HepG2 (cell line): ENCODE results near the gene DCST2. TPM values are rescaled to one million over a fixed set of nuclear protein-coding genes. Genes with fewer than 3 reads are reported as not detected.

Experiments used
- ATAC-seq: fragments of 200-7000 bp; cut with Tn5 transposase; 3 replicates; pipeline ENCODE4 v1.9.1; 2020; ENCODE audit warnings: mild to moderate bottlenecking, moderate library complexity
- BruUV-seq: library from RNA; stranded (reverse); fragments of 400-500 nt; replicated peaks from 2 replicates; lab custom pipeline; 2021; lab: Mats Ljungman, UMichigan
- CTCF ChIA-PET: fragments of 300-600 bp; formaldehyde crosslinking; extraction: SDS; loops from one replicate; lab custom pipeline; 2021; ENCODE audit warnings: low total read pairs, inconsistent platforms, low intra/inter-chr PET ratio; lab: Yijun Ruan, JAX
- POLR2A ChIA-PET: fragments of 350-600 bp; sonication (Branson Sonifier 250); formaldehyde crosslinking; loops from one replicate; lab custom pipeline; 2020; ENCODE audit warnings: antibody characterized with exemption, inconsistent platforms; lab: Yijun Ruan, JAX
- DNase-seq: peaks from one replicate; pipeline ENCODE4 v3.0.0-alpha.2; 2015; ENCODE audit warnings: low spot score
- FAIRE-seq: peaks from 3 replicates; lab custom pipeline; 2011; peaks lifted over from hg19 to GRCh38; lab: Jason Lieb, UNC
- H2AFZ ChIP-seq: one replicate; pipeline ENCODE4 v1.6.1; 2011; ENCODE audit warnings: low read length, inconsistent platforms
- H3K27ac ChIP-seq: fragments of 300-600 bp; 3 replicates; pipeline ENCODE4 v1.8.0; 2011; ENCODE audit warnings: mixed run types, mild to moderate bottlenecking, mixed read lengths, low read length, inconsistent platforms; ENCODE audit not compliant: insufficient read depth; ENCODE audit errors: extremely low read length
- H3K27me3 ChIP-seq, 2 experiments: fragments of 200-600 bp in 1 of 2; 2 replicates in 1 of 2; 3 replicates in 1 of 2; pipeline versions ENCODE4 v1.6.0 to v1.8.0; 2011; ENCODE audit warnings: low read length in 2 of 2, mild to moderate bottlenecking in 2 of 2, moderate library complexity in 2 of 2, inconsistent platforms in 1 of 2; ENCODE audit not compliant: insufficient read depth in 2 of 2, control insufficient read depth in 1 of 2
- H3K36me3 ChIP-seq, 2 experiments: fragments of 200-600 bp in 1 of 2; replicated peaks in 1 of 2; 2 replicates in 1 of 2; 3 replicates in 1 of 2; pipeline versions ENCODE4 v1.5.1 to v1.8.0; 2011; ENCODE audit warnings: low read length in 2 of 2, inconsistent platforms in 1 of 2; ENCODE audit not compliant: insufficient read depth in 2 of 2, control insufficient read depth in 1 of 2
- H3K4me1 ChIP-seq: 2 replicates; pipeline ENCODE4 v1.5.1; 2012; ENCODE audit warnings: low read length, inconsistent platforms; ENCODE audit not compliant: insufficient read depth
- H3K4me2 ChIP-seq: 2 replicates; pipeline ENCODE4 v1.6.0; 2011; ENCODE audit warnings: low read depth, low read length, inconsistent platforms
- H3K4me3 ChIP-seq, 3 experiments: fragments of 200-600 bp in 1 of 3; sonication (generic), shearing (Covaris generic) in 1 of 3; replicated peaks in 1 of 3; 2 replicates each; pipeline ENCODE4 v1.5.1; 2011 to 2016; ENCODE audit warnings: low read length in 3 of 3, inconsistent platforms in 2 of 3, low read depth in 2 of 3, mild to moderate bottlenecking in 2 of 3, control low read depth in 1 of 3, mixed read lengths in 1 of 3; ENCODE audit not compliant: insufficient read depth in 1 of 3
- H3K79me2 ChIP-seq: one replicate; pipeline ENCODE4 v1.6.1; 2011; ENCODE audit warnings: low read length, inconsistent platforms; ENCODE audit not compliant: insufficient read depth
- H3K9ac ChIP-seq: 2 replicates; pipeline ENCODE4 v1.6.0; 2011; ENCODE audit warnings: mild to moderate bottlenecking, low read depth, low read length, inconsistent platforms; ENCODE audit not compliant: insufficient read depth
- H3K9me3 ChIP-seq: 2 replicates; pipeline ENCODE4 v1.5.1; 2012; ENCODE audit warnings: mild to moderate bottlenecking, low read length
- H4K20me1 ChIP-seq: 2 replicates; pipeline ENCODE4 v1.6.0; 2011; ENCODE audit warnings: inconsistent platforms, mild to moderate bottlenecking, low read length, moderate library complexity; ENCODE audit not compliant: insufficient read depth
- ZBTB10 ChIP-seq: sonication (generic); formaldehyde crosslinking; IDR thresholded peaks from 2 replicates; pipeline ENCODE4 v1.4.0; 2020; ENCODE audit warnings: missing genetic modification reagents, borderline replicate concordance
- ZNF446 ChIP-seq: sonication (generic); formaldehyde crosslinking; IDR thresholded peaks from 2 replicates; pipeline ENCODE4 v1.5.0; 2020; ENCODE audit warnings: mild to moderate bottlenecking, missing genetic modification reagents
- ZNF563 ChIP-seq: sonication (generic); formaldehyde crosslinking; IDR thresholded peaks from 2 replicates; pipeline ENCODE4 v1.8.0; 2022; ENCODE audit warnings: mild to moderate bottlenecking, moderate library complexity, missing genetic modification reagents
- WGBS: methylation state at CpG from one replicate; pipeline ENCODE4 v1.1.6; 2017; ENCODE audit warnings: low lambda C conversion rate; 5-methylcytosine and 5-hydroxymethylcytosine counted together
- in situ Hi-C: cut with HindIII; loops from 2 replicates; pipeline ENCODE4 v1.10.0; 2017; ENCODE audit warnings: low pct_unique_long_range_greater_than_20kb; ENCODE audit not compliant: extremely low pct_ligation_motif_present
- intact Hi-C: fragments of 100-400 bp; cut with micrococcal nuclease; formaldehyde crosslinking; loops from one replicate; pipeline ENCODE4 v1.10.0; 2022; ENCODE audit not compliant: unreplicated experiment
- polyA plus RNA-seq, 8 experiments: library from polyadenylated mRNA; depleted of rRNA in 3 of 8; stranded (reverse) in 7 of 8; unstranded in 1 of 8; fragments of >200 nt; fragmentation: Illumina TruSeq in 4 of 8; extraction: Trizol in 4 of 8; gene quantifications; 2 replicates each; pipeline versions ENCODE4 v1.2.1 to v1.2.3, GENCODE V29; 2011 to 2016; ENCODE audit warnings: low read depth in 4 of 8, missing spikeins in 1 of 8, mixed read lengths in 1 of 8; ENCODE audit not compliant: insufficient read depth in 1 of 8
- total RNA-seq, 5 experiments: library from RNA; depleted of rRNA; stranded (reverse); fragments of >200 nt; fragmentation: Illumina TruSeq; extraction: Trizol; gene quantifications; 2 replicates each; pipeline ENCODE4 v1.2.3, GENCODE V29; 2016; ENCODE audit warnings: low read depth in 1 of 5
- TF ChIP-seq, protein P1 (sequence below): IDR thresholded peaks from 2 replicates; pipeline ENCODE4 v1.6.1; 2012; ENCODE audit warnings: low read length, improper control_type of control experiment

The DCST2 gene
- total and polyA plus RNA-seq, 2 of the 13 experiments (the other 11 are each of a cell fraction or from before 2014, with no cell fraction given) = 0.74 TPM; not detected in 1

GRCh38 chr1:154989195-154989860, 44.3 kb downstream of the DCST2 start:
- H3K36me3 ChIP-seq = peaks cover 5 to 18% of the 10 kb centered on the region in 2 experiments; a peak in 2 of 5 replicates
- H3K4me1 ChIP-seq = peaks cover 33% of the 10 kb centered on the region
- TF ChIP-seq ZBTB10 (CRISPR knock-in tag) (no peak), ZNF563 (CRISPR knock-in tag) (no peak), ZNF446 (no peak)
- TF ChIP-seq, protein P1, sequence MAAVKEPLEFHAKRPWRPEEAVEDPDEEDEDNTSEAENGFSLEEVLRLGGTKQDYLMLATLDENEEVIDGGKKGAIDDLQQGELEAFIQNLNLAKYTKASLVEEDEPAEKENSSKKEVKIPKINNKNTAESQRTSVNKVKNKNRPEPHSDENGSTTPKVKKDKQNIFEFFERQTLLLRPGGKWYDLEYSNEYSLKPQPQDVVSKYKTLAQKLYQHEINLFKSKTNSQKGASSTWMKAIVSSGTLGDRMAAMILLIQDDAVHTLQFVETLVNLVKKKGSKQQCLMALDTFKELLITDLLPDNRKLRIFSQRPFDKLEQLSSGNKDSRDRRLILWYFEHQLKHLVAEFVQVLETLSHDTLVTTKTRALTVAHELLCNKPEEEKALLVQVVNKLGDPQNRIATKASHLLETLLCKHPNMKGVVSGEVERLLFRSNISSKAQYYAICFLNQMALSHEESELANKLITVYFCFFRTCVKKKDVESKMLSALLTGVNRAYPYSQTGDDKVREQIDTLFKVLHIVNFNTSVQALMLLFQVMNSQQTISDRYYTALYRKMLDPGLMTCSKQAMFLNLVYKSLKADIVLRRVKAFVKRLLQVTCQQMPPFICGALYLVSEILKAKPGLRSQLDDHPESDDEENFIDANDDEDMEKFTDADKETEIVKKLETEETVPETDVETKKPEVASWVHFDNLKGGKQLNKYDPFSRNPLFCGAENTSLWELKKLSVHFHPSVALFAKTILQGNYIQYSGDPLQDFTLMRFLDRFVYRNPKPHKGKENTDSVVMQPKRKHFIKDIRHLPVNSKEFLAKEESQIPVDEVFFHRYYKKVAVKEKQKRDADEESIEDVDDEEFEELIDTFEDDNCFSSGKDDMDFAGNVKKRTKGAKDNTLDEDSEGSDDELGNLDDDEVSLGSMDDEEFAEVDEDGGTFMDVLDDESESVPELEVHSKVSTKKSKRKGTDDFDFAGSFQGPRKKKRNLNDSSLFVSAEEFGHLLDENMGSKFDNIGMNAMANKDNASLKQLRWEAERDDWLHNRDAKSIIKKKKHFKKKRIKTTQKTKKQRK = no peak
- no peak overlapping the region for H2AFZ ChIP-seq
- no peaks in the 10 kb centered on the region for H4K20me1 ChIP-seq
- in situ Hi-C loops (no loop called here), intact Hi-C loops (no loop called here)
- H3K4me3 ChIP-seq = no peak overlapping the region
- H3K4me2 ChIP-seq = no peak overlapping the region
- no peaks in the 10 kb centered on the region for H3K9me3 ChIP-seq
- BruUV-seq = no TSS peak
- peaks cover 4% of the 10 kb centered on the region for H3K79me2 ChIP-seq
- FAIRE-seq (no peak), ATAC-seq (no peak), DNase-seq (no peak)
- 93% methylated on average over 3 of the region's 3 CpGs for WGBS
- no peak overlapping the region for H3K27ac ChIP-seq
- H3K27me3 ChIP-seq = no peaks in the 10 kb centered on the region
- ChIA-PET CTCF (interaction anchor here (2.1 kb wide), 1 partner anchor 28 kb away, joined by 13 read pairs; no protein-coding TSS in a partner anchor), POLR2A (interaction anchor here (1.7 to 1.8 kb wide), 2 partner anchors 11 to 12 kb away, joined by 5 to 6 read pairs; no protein-coding TSS in a partner anchor)
- H3K9ac ChIP-seq = no peak overlapping the region
